SK-N-SH (cell line): ENCODE data around the gene GTF2A1L. TPM values are rescaled to one million over a fixed set of nuclear protein-coding genes. Genes with fewer than 3 reads are reported as not detected.

Experiments used
- CTCF ChIA-PET: fragments of 300-600, 350-600 bp; formaldehyde crosslinking; extraction: SDS; loops from one replicate; lab custom pipeline; 2021; lab: Yijun Ruan, JAX
- POLR2A ChIA-PET: fragments of 350-600 bp; sonication (Branson Sonifier 250); formaldehyde crosslinking; extraction: SDS; loops from one replicate; lab custom pipeline; 2020; ENCODE audit warnings: antibody characterized with exemption, inconsistent platforms; lab: Yijun Ruan, JAX
- DNase-seq: peaks from one replicate; pipeline ENCODE4 v3.0.0; 2012
- H2AFZ ChIP-seq: fragments of 200-600 bp; sonication (generic); 2 replicates; pipeline ENCODE4 v1.8.1; 2016; ENCODE audit warnings: antibody characterized with exemption, mild to moderate bottlenecking, low read depth
- H3F3A ChIP-seq: fragments of 200-600 bp; sonication (generic); replicated peaks from 2 replicates; pipeline ENCODE3; 2016; ENCODE audit warnings: antibody characterized with exemption, mild to moderate bottlenecking; ENCODE audit not compliant: insufficient read depth
- H3K27ac ChIP-seq, 2 experiments: fragments of 200-500 bp in 1 of 2; fragments of 200-600 bp in 1 of 2; sonication (Bioruptor generic) in 1 of 2; sonication (generic), shearing (Covaris generic) in 1 of 2; 2 replicates each; pipeline versions ENCODE4 v1.5.1 to v1.6.1; 2014 to 2016; ENCODE audit warnings: low read depth in 2 of 2, inconsistent platforms in 1 of 2, low read length in 1 of 2, mild to moderate bottlenecking in 1 of 2, mixed read lengths in 1 of 2
- H3K27me3 ChIP-seq: fragments of 200-600 bp; sonication (generic), shearing (Covaris generic); 2 replicates; pipeline ENCODE4 v1.6.1; 2016; ENCODE audit warnings: mixed run types; ENCODE audit not compliant: insufficient read depth
- H3K36me3 ChIP-seq, 2 experiments: fragments of 200-500 bp in 1 of 2; fragments of 200-600 bp in 1 of 2; sonication (Bioruptor generic) in 1 of 2; sonication (generic) in 1 of 2; replicated peaks in 1 of 2; 2 replicates each; pipeline versions ENCODE3 to v1.5.1; 2014 to 2016; ENCODE audit warnings: low read length in 1 of 2, mild to moderate bottlenecking in 1 of 2; ENCODE audit not compliant: insufficient read depth in 2 of 2, control insufficient read depth in 1 of 2
- H3K4me1 ChIP-seq, 2 experiments: fragments of 200-500 bp in 1 of 2; fragments of 200-600 bp in 1 of 2; sonication (Bioruptor generic) in 1 of 2; sonication (generic), shearing (Covaris generic) in 1 of 2; 2 replicates each; pipeline versions ENCODE4 v1.5.1 to v1.6.1; 2014 to 2016; ENCODE audit warnings: low read depth in 1 of 2, low read length in 1 of 2, mixed run types in 1 of 2; ENCODE audit not compliant: insufficient read depth in 2 of 2, control insufficient read depth in 1 of 2
- H3K4me2 ChIP-seq: fragments of 200-600 bp; sonication (generic), shearing (Covaris generic); 2 replicates; pipeline ENCODE4 v1.6.1; 2017; ENCODE audit warnings: mixed run types
- H3K4me3 ChIP-seq, 2 experiments: fragments of 200-500 bp in 1 of 2; fragments of 200-600 bp in 1 of 2; sonication (Bioruptor generic) in 1 of 2; sonication (generic), shearing (Covaris generic) in 1 of 2; 2 replicates each; pipeline versions ENCODE4 v1.5.1 to v1.8.1; 2014 to 2016; ENCODE audit warnings: low read depth in 2 of 2, inconsistent platforms in 1 of 2, low read length in 1 of 2, mild to moderate bottlenecking in 1 of 2, mixed read lengths in 1 of 2, moderate library complexity in 1 of 2
- H3K79me2 ChIP-seq: fragments of 200-600 bp; sonication (generic); 2 replicates; pipeline ENCODE4 v1.8.1; 2017; ENCODE audit warnings: mild to moderate bottlenecking; ENCODE audit not compliant: insufficient read depth
- H3K9ac ChIP-seq: fragments of 200-600 bp; sonication (generic); 2 replicates; pipeline ENCODE4 v1.6.1; 2017; ENCODE audit warnings: mixed run types
- H3K9me2 ChIP-seq: fragments of 200-600 bp; sonication (generic); 2 replicates; pipeline ENCODE4 v1.6.1; 2017; ENCODE audit warnings: mixed run types
- H3K9me3 ChIP-seq: fragments of 200-600 bp; sonication (generic); 2 replicates; pipeline ENCODE4 v1.6.1; 2017; ENCODE audit warnings: mixed run types, mild to moderate bottlenecking, moderate library complexity
- H4K20me1 ChIP-seq: fragments of 200-600 bp; sonication (generic); 2 replicates; pipeline ENCODE4 v1.6.1; 2017; ENCODE audit warnings: mild to moderate bottlenecking, mixed run types; ENCODE audit not compliant: insufficient read depth
- EP300 ChIP-seq, 2 experiments: IDR thresholded peaks; 2 replicates each; pipeline versions ENCODE4 v1.4.0 to v1.6.1; 2012; ENCODE audit warnings: borderline replicate concordance in 1 of 2, low read depth in 1 of 2, low read length in 1 of 2
- EZH2phosphoT487 ChIP-seq: fragments of 200-600 bp; sonication (generic); IDR thresholded peaks from 2 replicates; pipeline ENCODE4 v1.6.1; 2017; ENCODE audit warnings: low read depth, mixed run types, mild to moderate bottlenecking, antibody characterized with exemption, moderate library complexity, borderline replicate concordance
- PBX3 ChIP-seq: IDR thresholded peaks from 2 replicates; pipeline ENCODE4; 2012
- RXRA ChIP-seq: IDR thresholded peaks from 2 replicates; pipeline ENCODE4 v1.4.0; 2012; ENCODE audit warnings: low read depth, mild to moderate bottlenecking, borderline replicate concordance
- TCF12 ChIP-seq: IDR thresholded peaks from 2 replicates; pipeline ENCODE4 v1.4.0; 2012
- USF1 ChIP-seq: IDR thresholded peaks from 2 replicates; pipeline ENCODE4 v1.4.0; 2012; ENCODE audit warnings: low read depth, borderline replicate concordance
- USF2 ChIP-seq: fragments of 150-350 bp; IDR thresholded peaks from 2 replicates; pipeline ENCODE4 v1.6.1; 2017; ENCODE audit warnings: antibody characterized with exemption, low read length, low read depth, borderline replicate concordance
- WGBS: methylation state at CpG from one replicate; pipeline ENCODE4 v1.1.6; 2017; ENCODE audit warnings: low lambda C conversion rate; 5-methylcytosine and 5-hydroxymethylcytosine counted together
- polyA plus RNA-seq, 3 experiments: library from polyadenylated mRNA; depleted of rRNA; stranded (reverse); fragments of >200 nt; gene quantifications; 2 replicates each; pipeline ENCODE4 v1.2.3, GENCODE V29; 2012
- TF ChIP-seq, protein P1 (sequence below): fragments of 150-350 bp; IDR thresholded peaks from 2 replicates; pipeline ENCODE4 v1.6.1; 2016; ENCODE audit warnings: mild to moderate bottlenecking, low read depth, low read length
- TF ChIP-seq, protein P2 (sequence below): IDR thresholded peaks from 2 replicates; pipeline ENCODE4 v1.4.0; 2012; ENCODE audit warnings: low read depth
- TF ChIP-seq, protein P3 (sequence below): fragments of 200-600 bp; sonication (generic); IDR thresholded peaks from 2 replicates; pipeline ENCODE4 v1.6.1; 2017; ENCODE audit warnings: antibody characterized with exemption, mild to moderate bottlenecking, moderate library complexity

GTF2A1L gene
- polyA plus RNA-seq, 1 of the 3 experiments (the other 2 are of a cell fraction): 0.36 TPM

GRCh38 chr2:48587961-48588360 is 29.7 kb upstream of the GTF2A1L start:
- no peaks in the 10 kb centered on the region for H3K36me3 ChIP-seq
- H3K4me1 ChIP-seq: no peaks in the 10 kb centered on the region
- H3K9me3 ChIP-seq: no peaks in the 10 kb centered on the region
- WGBS: 85% methylated on average over 3 of the region's 3 CpGs
- H3K27ac ChIP-seq: no peak overlapping the region
- H3K79me2 ChIP-seq: no peaks in the 10 kb centered on the region
- H3K27me3 ChIP-seq: no peaks in the 10 kb centered on the region
- no peak overlapping the region for H3K4me3 ChIP-seq
- H4K20me1 ChIP-seq: no peaks in the 10 kb centered on the region
- CTCF ChIA-PET: interaction anchor here (0.9 to 2.9 kb wide), 11 partner anchors 10 to 483 kb away, joined by 3 to 16 read pairs (median 4); no protein-coding TSS in a partner anchor
- no peak overlapping the region for H2AFZ ChIP-seq
- H3K9me2 ChIP-seq: no peaks in the 10 kb centered on the region
- POLR2A ChIA-PET: no interaction called here
- no peaks in the 10 kb centered on the region for H3F3A ChIP-seq
- TF ChIP-seq TCF12 (no peak), USF1 (no peak), RXRA (no peak), USF2 (no peak)
- TF ChIP-seq, protein P1, sequence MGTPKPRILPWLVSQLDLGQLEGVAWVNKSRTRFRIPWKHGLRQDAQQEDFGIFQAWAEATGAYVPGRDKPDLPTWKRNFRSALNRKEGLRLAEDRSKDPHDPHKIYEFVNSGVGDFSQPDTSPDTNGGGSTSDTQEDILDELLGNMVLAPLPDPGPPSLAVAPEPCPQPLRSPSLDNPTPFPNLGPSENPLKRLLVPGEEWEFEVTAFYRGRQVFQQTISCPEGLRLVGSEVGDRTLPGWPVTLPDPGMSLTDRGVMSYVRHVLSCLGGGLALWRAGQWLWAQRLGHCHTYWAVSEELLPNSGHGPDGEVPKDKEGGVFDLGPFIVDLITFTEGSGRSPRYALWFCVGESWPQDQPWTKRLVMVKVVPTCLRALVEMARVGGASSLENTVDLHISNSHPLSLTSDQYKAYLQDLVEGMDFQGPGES: no peak
- TF ChIP-seq, protein P2, sequence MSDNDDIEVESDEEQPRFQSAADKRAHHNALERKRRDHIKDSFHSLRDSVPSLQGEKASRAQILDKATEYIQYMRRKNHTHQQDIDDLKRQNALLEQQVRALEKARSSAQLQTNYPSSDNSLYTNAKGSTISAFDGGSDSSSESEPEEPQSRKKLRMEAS: no peak
- TF ChIP-seq, protein P3, sequence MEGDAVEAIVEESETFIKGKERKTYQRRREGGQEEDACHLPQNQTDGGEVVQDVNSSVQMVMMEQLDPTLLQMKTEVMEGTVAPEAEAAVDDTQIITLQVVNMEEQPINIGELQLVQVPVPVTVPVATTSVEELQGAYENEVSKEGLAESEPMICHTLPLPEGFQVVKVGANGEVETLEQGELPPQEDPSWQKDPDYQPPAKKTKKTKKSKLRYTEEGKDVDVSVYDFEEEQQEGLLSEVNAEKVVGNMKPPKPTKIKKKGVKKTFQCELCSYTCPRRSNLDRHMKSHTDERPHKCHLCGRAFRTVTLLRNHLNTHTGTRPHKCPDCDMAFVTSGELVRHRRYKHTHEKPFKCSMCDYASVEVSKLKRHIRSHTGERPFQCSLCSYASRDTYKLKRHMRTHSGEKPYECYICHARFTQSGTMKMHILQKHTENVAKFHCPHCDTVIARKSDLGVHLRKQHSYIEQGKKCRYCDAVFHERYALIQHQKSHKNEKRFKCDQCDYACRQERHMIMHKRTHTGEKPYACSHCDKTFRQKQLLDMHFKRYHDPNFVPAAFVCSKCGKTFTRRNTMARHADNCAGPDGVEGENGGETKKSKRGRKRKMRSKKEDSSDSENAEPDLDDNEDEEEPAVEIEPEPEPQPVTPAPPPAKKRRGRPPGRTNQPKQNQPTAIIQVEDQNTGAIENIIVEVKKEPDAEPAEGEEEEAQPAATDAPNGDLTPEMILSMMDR: no peak
- TF ChIP-seq, all 33 proteins: peak for 0
- H3K4me2 ChIP-seq: no peak overlapping the region
- no peak overlapping the region for H3K9ac ChIP-seq
- DNase-seq: no peak

- DNase-seq: no peak
- Histone ChIP-seq H3K4me1 (no peaks in the 10 kb centered on the region), H3K4me2 (no peak overlapping the region), H2AFZ (no peak overlapping the region), H3K9me2 (no peaks in the 10 kb centered on the region), H3K9ac (no peak overlapping the region), H3K9me3 (no peaks in the 10 kb centered on the region), H3F3A (no peaks in the 10 kb centered on the region), H3K36me3 (no peaks in the 10 kb centered on the region), H3K27me3 (no peaks in the 10 kb centered on the region), H4K20me1 (no peaks in the 10 kb centered on the region), H3K4me3 (no peak overlapping the region), H3K79me2 (no peaks in the 10 kb centered on the region), H3K27ac (no peak overlapping the region)
- CTCF ChIA-PET: interaction anchor here (0.6 to 2.9 kb wide), 22 partner anchors 10 to 854 kb away, joined by 3 to 16 read pairs (median 3); no protein-coding TSS in a partner anchor
- WGBS: 85% methylated on average over 1 of the region's 1 CpG
- TF ChIP-seq EZH2phosphoT487: no peak
- no peak for TF ChIP-seq EP300 (IDR thresholded peaks at IDR 0.05; ENCODE audit: borderline replicate concordance in 1 of 2, low read depth in 1 of 2, low read length in 1 of 2)
- TF ChIP-seq USF2: no peak
- no peak for TF ChIP-seq PBX3
- POLR2A ChIA-PET: no interaction called here
Measured at GRCh38 chr2:48588745-48589144, 28.9 kb upstream of the GTF2A1L start.
